OCI-LY3 (cell line): Measurements from ENCODE around the gene OS9.
"Not testable (repeated sequence)": the region's sequence is repeated elsewhere in the genome, so short reads cannot be mapped to it uniquely, and the experiment has no call there.

ENCODE experiments used
- H2AFZ ChIP-seq: fragments of 200-600, 300-600 bp; shearing (Covaris generic); 2 replicates; pipeline ENCODE4 v1.6.0; 2014; ENCODE audit warnings: antibody characterized with exemption, low read depth, low read length
- H3K27ac ChIP-seq: fragments of 200-600, 300-600 bp; sonication (generic); 2 replicates; pipeline ENCODE4 v1.5.1; 2014; ENCODE audit warnings: mild to moderate bottlenecking, low read length, moderate library complexity, mixed read lengths
- H3K27me3 ChIP-seq: fragments of 200-600, 300-600 bp; sonication (generic); 2 replicates; pipeline ENCODE4 v1.6.1; 2014; ENCODE audit warnings: low read depth, low read length, mixed read lengths
- H3K36me3 ChIP-seq: fragments of 200-600, 300-600 bp; sonication (generic); replicated peaks from 2 replicates; pipeline ENCODE3; 2014; ENCODE audit warnings: low read depth, low read length, mixed read lengths
- H3K4me1 ChIP-seq: fragments of 300-600, 200-600 bp; sonication (generic); 2 replicates; pipeline ENCODE4 v1.6.1; 2014; ENCODE audit warnings: low read length, mixed read lengths
- H3K4me2 ChIP-seq: fragments of 200-600, 300-600 bp; sonication (generic); 2 replicates; pipeline ENCODE4 v1.6.1; 2014; ENCODE audit warnings: low read length, mixed read lengths
- H3K4me3 ChIP-seq: fragments of 300-600, 200-600 bp; sonication (generic); 2 replicates; pipeline ENCODE4 v1.5.1; 2014; ENCODE audit warnings: antibody characterized with exemption, mild to moderate bottlenecking, low read length, moderate library complexity
- H3K79me2 ChIP-seq: fragments of 300-600, 200-600 bp; shearing (Covaris generic); 2 replicates; pipeline ENCODE4 v1.6.1; 2014; ENCODE audit warnings: mild to moderate bottlenecking, low read length, mixed read lengths
- H3K9ac ChIP-seq: fragments of 300-600, 200-600 bp; shearing (Covaris generic); 2 replicates; pipeline ENCODE4 v1.6.0; 2014; ENCODE audit warnings: mild to moderate bottlenecking, low read length, moderate library complexity
- H3K9me3 ChIP-seq: fragments of 200-600, 300-600 bp; shearing (Covaris generic); 2 replicates; pipeline ENCODE4 v1.6.1; 2014; ENCODE audit warnings: low read length, mixed read lengths; ENCODE audit not compliant: insufficient read depth
- H4K20me1 ChIP-seq: fragments of 200-600, 300-600 bp; sonication (generic); 2 replicates; pipeline ENCODE4 v1.6.1; 2016; ENCODE audit warnings: low read length, mixed read lengths; ENCODE audit not compliant: insufficient read depth
- EZH2phosphoT487 ChIP-seq: fragments of 200-600 bp; shearing (Covaris generic); IDR thresholded peaks from 2 replicates; pipeline ENCODE4 v1.6.1; 2018; ENCODE audit warnings: antibody characterized with exemption, mixed run types, low read depth
- TF ChIP-seq, protein P1 (sequence below): fragments of 200-600, 300-600 bp; sonication (generic); IDR thresholded peaks from 2 replicates; pipeline ENCODE4 v1.5.1; 2014; ENCODE audit warnings: antibody characterized with exemption, low read length, low read depth

Gene OS9

GRCh38 chr12:57666897-57667296, 27.0 kb upstream of the OS9 start:
- Histone ChIP-seq H3K4me1 (no peaks in the 10 kb centered on the region), H3K4me2 (no peak overlapping the region), H3K79me2 (no peaks in the 10 kb centered on the region), H4K20me1 (no peaks in the 10 kb centered on the region), H3K4me3 (no peak overlapping the region), H3K36me3 (no peaks in the 10 kb centered on the region), H3K9ac (no peak overlapping the region), H3K27me3 (no peaks in the 10 kb centered on the region), H2AFZ (no peak overlapping the region), H3K27ac (no peak overlapping the region), H3K9me3 (peaks cover 7% of the 10 kb centered on the region; the same call in 1 of the 2 replicates)
- TF ChIP-seq, protein P1, sequence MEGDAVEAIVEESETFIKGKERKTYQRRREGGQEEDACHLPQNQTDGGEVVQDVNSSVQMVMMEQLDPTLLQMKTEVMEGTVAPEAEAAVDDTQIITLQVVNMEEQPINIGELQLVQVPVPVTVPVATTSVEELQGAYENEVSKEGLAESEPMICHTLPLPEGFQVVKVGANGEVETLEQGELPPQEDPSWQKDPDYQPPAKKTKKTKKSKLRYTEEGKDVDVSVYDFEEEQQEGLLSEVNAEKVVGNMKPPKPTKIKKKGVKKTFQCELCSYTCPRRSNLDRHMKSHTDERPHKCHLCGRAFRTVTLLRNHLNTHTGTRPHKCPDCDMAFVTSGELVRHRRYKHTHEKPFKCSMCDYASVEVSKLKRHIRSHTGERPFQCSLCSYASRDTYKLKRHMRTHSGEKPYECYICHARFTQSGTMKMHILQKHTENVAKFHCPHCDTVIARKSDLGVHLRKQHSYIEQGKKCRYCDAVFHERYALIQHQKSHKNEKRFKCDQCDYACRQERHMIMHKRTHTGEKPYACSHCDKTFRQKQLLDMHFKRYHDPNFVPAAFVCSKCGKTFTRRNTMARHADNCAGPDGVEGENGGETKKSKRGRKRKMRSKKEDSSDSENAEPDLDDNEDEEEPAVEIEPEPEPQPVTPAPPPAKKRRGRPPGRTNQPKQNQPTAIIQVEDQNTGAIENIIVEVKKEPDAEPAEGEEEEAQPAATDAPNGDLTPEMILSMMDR = no peak
- TF ChIP-seq EZH2phosphoT487 = no peak

- not testable (repeated sequence) for H2AFZ ChIP-seq, H3K9me3 ChIP-seq, H3K4me1 ChIP-seq, H3K4me2 ChIP-seq, H3K4me3 ChIP-seq, H3K36me3 ChIP-seq, H3K27me3 ChIP-seq, H3K9ac ChIP-seq, H4K20me1 ChIP-seq, H3K79me2 ChIP-seq, H3K27ac ChIP-seq
Measured at GRCh38 chr12:57669691-57670090, 24.2 kb upstream of the OS9 start.

DNA sequence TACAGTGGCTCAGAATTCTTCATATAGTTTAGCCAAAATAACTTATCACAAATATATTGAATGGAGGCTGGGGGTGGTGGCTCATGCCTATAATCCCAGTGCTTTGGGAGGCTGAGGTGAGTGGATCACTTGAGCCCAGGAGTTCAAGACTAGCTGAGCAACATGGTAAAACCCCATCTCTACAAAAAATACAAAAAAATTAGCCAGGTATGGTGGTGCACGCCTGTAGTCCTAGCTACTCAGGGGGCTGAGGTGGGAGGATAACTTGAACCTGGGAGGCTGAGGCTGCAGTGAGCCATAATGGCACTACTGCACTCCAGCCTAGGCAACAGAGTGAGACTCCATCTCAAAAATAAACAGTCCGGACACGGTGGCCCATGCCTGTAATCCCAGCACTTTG, 22.1 kb upstream of the OS9 start:
- not testable (repeated sequence) for H3K27ac ChIP-seq, H3K4me1 ChIP-seq, H2AFZ ChIP-seq, H3K9me3 ChIP-seq, H3K9ac ChIP-seq, H3K4me3 ChIP-seq, H4K20me1 ChIP-seq, H3K4me2 ChIP-seq, H3K27me3 ChIP-seq, H3K79me2 ChIP-seq, H3K36me3 ChIP-seq

DNA sequence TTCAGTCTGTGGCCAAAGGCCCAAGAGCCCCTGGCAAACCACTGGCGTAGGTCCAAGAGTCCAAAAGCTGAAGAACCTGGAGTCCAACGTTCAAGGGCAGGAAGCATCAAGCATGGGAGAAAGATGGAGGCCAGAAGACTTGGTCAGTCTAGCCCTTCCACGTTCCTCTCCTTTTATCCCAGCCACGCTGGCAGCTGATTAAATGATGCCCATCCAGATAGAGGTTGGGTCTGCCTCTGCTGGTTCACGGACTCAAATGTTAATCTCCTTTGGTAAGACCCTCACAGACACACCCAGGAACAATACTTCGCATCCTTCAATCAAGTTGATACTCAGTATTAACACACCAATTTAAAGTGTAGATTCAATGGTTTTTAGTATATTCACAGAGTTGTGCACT, 21.1 kb upstream of the OS9 start:
- Histone ChIP-seq H3K27ac (no peak overlapping the region), H3K9me3 (no peaks in the 10 kb centered on the region), H2AFZ (no peak overlapping the region), H3K4me2 (no peak overlapping the region), H4K20me1 (no peaks in the 10 kb centered on the region), H3K9ac (no peak overlapping the region), H3K36me3 (no peaks in the 10 kb centered on the region), H3K27me3 (no peaks in the 10 kb centered on the region), H3K79me2 (no peaks in the 10 kb centered on the region), H3K4me1 (no peaks in the 10 kb centered on the region), H3K4me3 (no peak overlapping the region)
- TF ChIP-seq, protein P1 = no peak
- TF ChIP-seq EZH2phosphoT487 = no peak

DNA sequence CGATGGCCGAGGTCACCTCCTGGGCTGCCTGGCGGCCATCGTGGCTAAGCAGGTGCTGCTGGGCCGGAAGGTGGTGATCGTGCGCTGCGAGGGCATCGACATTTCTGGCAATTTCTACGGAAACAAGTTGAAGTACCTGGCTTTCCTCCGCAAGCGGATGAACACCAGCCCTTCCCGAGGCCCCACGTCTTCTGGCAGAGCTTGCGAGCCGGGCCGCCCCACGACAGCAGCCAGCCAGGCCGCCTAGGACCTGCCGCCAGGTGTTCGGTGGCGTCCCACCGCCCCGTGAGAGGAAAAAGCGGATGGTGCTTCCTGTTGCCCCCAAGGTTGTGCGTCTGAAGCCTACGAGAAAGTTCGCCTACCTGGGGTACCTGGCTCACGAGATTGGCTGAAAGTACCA, 19.2 kb upstream of the OS9 start:
- no peak overlapping the region for H3K27ac ChIP-seq
- H3K4me3 ChIP-seq = no peak overlapping the region
- no peaks in the 10 kb centered on the region for H3K36me3 ChIP-seq
- no peaks in the 10 kb centered on the region for H3K27me3 ChIP-seq
- no peaks in the 10 kb centered on the region for H4K20me1 ChIP-seq
- no peaks in the 10 kb centered on the region for H3K9me3 ChIP-seq
- H3K4me1 ChIP-seq = no peaks in the 10 kb centered on the region
- no peak overlapping the region for H3K4me2 ChIP-seq
- no peaks in the 10 kb centered on the region for H3K79me2 ChIP-seq
- no peak for TF ChIP-seq EZH2phosphoT487
- TF ChIP-seq, protein P1 = no peak
- no peak overlapping the region for H2AFZ ChIP-seq
- no peak overlapping the region for H3K9ac ChIP-seq

GRCh38 chr12:57677947-57678346, 16.0 kb upstream of the OS9 start:
- H3K27me3 ChIP-seq, H3K4me1 ChIP-seq, H3K27ac ChIP-seq, H3K4me2 ChIP-seq, H3K36me3 ChIP-seq, H2AFZ ChIP-seq, H3K9me3 ChIP-seq, H3K79me2 ChIP-seq, H4K20me1 ChIP-seq, H3K4me3 ChIP-seq, H3K9ac ChIP-seq: not testable (repeated sequence)
